Measurements from ENCODE around the gene KAT2B.
"Not testable (repeated sequence)": the region's sequence is repeated elsewhere in the genome, so short reads cannot be mapped to it uniquely, and the experiment has no call there.

Gene KAT2B

DNA sequence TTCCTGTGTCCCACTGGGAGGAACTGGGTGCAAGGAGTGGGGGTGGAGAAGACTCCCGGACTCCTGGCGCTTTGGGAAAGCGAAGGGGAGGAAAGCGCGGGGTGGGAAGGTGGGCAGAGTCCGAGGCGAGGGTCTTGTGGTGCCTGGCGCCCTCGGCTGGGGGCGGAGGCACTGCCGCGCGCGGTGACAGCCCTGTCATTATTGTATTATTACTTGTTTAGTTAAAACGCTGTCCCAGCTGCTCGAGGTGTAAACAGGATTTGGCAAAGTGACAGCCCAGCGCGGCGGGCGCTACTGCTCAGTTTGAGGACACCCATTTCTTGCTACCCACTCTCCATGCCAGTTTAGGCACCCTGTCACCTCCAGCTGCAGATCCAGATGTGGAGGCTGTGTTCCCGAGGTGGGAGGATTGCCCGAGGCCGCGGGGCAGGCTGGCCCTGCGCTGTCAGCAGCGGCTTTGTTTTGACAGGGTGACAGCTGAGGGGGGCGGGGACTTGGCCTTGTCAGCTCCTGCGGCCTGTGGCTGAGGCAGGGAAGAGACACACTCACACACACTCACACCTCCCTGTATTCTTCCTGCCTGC is 1.0 kb downstream of the KAT2B start:
- peak; percentile 57 for DNase-seq (ENCODE audit: low read depth)

DNA sequence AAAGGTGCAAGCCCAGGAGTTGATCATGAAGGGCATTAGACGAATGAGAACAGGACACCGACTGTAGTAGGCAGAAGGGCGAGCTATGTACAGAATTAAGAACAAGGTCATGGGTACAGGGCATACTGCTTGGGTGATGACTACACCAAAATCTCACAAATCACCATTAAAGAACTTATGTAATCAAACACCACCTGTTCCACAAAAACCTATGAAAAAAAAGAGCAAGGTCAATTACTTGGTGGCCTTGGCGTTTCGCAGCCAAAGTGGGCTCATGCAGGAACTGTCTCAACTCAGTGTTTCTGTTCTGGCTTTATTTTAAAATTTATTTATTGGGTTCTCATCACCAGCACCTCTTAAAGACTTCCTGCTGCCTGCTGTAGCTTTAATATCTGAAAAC is 2.1 kb downstream of the KAT2B start:
- no peak for DNase-seq (ENCODE audit: low read depth)

DNA sequence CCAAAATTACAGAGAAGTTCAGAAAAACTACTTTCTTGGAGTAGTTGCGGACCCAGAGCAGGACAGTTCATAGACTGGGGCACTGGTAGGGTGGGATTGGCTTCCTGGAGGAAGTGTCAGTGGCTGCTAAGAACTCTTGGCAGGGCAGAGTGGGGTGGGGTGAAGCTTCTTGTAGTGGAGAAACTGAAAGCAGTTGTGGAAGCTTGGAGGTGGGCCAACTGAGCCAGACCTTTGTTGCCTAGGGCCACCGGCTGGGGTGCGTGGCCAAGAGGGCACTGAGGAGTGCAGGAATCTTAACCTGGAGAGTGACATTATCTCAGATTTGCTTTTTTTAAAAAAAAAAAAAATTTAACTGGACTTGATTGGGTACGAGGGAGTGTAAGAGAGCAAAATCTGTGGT is 3.1 kb downstream of the KAT2B start:
- DNase-seq (ENCODE audit: low read depth) = no peak

DNA sequence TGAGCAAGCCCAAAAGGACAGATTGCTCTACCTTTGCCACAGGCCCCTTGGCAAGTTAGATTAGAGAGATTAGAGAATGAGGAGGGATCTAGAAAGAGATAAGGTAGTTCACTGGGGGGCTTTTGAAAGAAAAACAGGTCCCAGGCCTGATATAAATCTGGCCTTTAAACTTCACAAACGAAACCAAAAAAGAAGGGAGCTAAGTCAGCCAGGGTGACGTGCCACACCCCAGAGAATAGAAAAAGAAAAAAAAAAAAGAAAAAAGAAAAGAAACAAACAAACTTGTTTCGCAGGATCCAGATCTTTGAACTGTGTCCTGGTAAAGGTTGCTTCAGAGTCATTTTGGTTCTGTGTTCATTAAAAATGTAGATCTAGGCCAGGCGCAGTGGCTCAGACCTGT is 3.6 kb downstream of the KAT2B start:
- DNase-seq (ENCODE audit: low read depth) = no peak

DNA sequence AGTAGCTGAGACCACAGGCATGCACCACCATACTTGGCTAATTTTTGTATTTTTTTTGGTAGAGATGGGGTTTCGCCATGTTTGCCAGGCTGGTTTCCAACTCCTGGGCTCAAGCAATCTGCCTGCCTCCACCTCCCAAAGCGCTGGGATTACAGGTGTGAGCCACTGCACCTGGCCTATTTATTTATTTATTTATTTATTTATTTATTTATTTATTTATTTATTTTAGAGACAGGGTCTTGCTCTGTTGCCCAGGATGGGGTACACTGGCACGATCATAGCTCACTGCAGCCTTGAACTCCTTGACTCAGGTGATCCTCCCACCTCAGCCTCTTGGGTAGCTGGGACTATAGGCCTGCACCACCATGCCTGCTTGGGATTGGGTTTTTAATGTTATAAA is 4.9 kb downstream of the KAT2B start:
- DNase-seq (ENCODE audit: low read depth) = not testable (repeated sequence)

DNA sequence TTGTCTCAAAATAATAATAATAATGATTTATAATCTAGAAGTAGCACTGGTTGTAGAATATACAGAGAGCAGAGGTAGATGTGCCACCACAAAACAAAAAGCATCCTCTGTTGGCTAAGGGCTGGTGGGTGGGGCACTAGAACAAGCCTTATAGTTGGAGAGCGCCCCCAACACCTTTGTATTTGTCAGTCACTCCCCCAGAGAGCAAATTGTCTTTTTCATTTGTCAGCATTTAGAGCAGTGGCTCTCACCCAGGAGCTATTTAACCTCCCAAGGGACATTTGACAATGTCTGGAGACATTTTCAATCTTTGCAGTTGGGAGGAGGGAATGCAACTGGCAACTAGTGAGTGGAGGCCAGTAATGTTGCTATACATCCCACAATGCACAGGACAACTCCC is 6.3 kb downstream of the KAT2B start:
- DNase-seq (ENCODE audit: low read depth) = no peak

DNA sequence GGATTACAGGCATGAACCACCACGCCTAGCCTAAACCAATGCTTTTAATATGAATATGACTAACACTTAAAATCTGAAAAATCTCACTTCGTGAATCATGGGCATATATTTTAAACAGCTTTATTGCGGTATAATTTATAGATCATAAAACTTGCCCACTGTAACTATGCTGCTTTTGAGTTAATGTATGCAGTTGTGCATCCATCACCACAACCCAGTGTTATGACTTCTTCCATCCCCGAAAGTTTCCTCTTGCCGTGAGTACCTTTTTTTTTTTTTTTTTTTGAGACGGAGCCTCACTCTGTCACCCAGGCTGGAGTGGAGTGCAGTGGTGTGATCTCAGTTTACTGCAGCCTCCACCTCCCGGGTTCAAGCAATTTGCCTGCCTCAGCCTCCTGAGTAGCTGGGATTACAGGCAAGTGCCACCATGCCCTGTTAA is 7.1 kb downstream of the KAT2B start:
- DNase-seq (ENCODE audit: low read depth) = no peak

DNA sequence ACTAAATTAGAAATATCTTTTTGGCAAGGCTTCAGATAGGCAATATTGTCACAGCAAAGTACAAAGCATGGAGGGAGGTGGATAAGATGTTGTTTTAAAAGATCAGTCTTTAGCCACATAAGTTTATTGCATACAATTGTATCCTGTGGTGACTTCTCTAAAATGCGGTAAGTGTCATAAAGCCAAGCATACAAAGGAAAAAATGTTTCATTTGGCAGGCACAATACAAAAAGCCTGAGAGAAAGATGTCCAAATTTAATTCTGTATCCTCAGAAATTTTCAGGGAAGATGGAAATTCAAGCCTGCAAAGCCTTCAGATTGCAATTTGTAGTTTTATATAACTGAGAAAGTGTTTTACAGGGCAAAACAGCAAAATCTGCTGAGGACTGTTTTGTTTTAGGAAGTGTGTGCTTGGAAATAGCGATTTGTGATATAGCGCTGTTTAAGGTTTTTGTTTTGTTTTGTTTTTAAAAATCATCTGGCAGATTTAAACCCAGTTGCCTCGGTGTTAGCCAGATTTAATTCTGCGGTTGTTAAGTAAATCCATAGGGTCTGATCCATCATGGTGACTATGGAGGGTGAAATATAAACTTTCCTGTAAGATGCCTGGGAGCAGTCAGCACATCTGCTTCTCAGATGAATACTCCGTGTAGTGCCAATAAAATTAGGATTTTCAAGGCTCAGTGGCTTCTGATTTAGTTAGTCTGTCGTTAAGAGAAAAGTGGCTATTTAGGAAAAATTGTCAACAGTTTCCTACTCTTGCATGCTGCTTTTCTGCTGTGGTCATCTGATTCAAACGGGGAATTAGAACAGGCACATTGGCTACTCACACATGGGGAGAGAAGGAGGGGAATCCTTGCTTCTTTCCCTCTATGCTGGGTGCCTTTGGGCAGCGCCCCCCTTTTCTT is 8.0 kb downstream of the KAT2B start:
- DNase-seq (ENCODE audit: low read depth) = no peak

DNA sequence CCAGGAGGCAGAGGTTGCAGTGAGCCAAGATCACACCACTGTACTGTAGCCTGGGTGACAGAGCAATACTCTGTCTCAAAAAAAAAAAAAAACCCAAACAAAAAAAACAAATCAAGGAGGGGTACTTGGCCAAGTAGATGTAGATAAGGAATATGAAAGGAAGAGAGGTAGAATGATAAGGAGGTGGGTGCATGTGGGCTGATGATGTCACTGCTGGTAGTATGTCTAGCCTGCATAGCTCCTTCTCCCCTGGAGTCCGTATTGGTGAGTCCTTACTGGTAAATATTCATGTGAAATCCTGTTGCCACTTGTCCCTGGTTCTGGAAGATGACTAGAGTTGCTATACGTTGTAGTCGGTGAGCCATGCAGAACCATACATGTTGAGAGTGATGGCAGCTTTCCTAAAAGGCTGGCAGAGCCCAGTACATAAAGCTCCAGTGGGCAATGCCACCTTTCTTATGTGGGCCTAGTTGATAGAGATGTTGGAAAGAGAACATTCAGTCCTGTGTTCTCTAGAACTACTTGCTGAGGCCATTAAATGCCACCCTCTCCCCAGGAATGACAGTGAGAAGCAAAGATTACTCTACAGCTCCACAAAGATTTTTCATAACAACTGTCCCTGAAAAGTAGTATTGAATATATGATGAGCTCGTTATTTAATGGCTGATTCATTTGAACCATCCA is 11.0 kb downstream of the KAT2B start:
- DNase-seq (ENCODE audit: low read depth) = no peak

DNA sequence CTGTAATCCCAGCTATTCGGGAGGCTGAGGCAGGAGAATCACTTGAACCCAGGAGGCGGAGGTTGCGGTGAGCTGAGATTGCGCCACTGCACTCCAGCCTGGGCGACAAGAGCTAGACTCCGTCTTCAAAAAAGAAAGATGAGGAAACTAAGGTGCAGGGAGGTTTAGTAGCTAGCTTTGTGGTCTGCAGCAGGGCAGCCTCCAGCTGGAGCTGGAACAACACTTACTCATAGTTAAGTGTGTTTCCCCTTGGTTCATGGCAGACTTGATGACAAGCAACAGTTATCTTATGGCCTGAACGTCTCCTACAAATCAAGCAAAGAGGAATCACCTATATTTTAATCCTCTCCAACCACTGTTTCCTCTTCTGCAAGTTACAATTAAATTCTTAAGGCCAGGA is 12.6 kb downstream of the KAT2B start:
- no peak for DNase-seq (ENCODE audit: low read depth)

DNA sequence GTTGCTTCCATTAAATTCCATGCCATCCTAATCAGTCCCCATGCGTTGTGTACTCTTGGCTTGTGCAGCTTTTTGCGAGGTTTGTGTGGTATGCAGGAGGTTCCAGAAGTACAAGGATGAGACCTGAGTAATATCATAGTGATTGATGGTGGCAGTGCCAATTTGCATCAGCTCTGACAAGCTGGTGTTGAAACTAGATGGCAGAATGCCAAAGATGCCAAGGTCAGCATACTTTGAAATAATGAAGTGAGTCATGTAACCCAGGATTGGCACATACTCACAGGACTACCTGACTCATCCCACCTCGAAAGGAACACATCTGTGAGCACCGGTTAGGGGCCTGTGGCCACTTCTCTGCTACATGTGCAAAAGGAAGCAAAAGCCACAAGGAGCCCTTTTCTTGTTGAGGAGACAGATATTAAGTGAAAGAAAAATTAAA is 14.3 kb downstream of the KAT2B start:
- peak; percentile 22 for DNase-seq (ENCODE audit: low read depth)

DNA sequence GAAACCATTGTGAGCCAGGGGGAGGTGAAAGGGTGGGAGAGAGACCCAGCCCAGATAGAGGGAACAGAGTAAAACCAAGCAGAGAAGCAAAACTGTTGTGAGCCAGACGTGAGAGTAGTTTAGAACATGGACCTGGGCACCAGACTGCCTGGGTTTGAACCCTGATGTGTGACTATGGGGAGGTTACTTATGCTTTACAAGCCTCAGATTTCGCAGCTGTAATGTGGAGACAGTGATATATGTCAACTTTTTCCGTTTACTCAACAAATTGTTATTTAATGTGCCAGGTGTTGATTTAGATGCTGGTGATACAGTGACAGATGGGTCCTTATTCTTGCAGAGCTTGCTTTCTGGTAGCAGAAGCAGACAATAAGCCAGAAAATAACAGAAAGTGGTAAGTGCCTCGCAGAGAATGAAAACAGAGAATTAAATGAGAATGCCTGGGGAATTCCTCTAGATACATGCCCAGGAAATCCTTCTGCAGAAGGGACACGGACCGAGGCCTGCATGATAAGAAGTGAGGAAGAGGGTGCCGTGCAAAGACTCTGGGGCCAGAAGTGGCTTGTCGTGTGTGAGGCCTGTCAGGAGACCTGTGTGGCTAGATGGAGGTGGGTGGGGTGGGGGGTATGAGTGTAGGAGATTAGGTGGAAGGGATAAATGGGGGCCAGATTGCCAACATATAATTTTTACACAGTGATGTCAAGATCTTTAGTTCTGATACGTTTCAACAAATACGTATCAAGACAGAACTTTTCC is 15.0 kb downstream of the KAT2B start:
- no peak for DNase-seq (ENCODE audit: low read depth)

DNA sequence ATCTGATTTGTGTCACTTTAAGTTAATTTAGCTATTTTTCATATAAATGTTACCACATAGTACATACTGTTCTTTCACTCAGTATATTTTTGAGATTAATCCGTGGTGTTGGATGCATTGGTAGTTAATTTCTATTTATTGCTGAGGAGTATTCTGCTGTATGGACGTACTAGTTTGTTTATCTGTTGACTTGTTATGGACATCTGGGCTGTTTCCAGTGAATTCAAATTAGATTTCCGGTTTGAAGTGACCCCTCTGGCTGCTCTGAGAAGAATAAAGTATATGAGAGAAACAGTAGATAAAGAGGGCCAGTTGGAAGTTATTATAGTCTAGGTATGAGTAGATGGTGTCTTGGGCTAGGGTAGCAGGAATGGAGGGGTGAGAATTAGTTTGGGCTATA is 15.6 kb downstream of the KAT2B start:
- no peak for DNase-seq (ENCODE audit: low read depth)

DNA sequence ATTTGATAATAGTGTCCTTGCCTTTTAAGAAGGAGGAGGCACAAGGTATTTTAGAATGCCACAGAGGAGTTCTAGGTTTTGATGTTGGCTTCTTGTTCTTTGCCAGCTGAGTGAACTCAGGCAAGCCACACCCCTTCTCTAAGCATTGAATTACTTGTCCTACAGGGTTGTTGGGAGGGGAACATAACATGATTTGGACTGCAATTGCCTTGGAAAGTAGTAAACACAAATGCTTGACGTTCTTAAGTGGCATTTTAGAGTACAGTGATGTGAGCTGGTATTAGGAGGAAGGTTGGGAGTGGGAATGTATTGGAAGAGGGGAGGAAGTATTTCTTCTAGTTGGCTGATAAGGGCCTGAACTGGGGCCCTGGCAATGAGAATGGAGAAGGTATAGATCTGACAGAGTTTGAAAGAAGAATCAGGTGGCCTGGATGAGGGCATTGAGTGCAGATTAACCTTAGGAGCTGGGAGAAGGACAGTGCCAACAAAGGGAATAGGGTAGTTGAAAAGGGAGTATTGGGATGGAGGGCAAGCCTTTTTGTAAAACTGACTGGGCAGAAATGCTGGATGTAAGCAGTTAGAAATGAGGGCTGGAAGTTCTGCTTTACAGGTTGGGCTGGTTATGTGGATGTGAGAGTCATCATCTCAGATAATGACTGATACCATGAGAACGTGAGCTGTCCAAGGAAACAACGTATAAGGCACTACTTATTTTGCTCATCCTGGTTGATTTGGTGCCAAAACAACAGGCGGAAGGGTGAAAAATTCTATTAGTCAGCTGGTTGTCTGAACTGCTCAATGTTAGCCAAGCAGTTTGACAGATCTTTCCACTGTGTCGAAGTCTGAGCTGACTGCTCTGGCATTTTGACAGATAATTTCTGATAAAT is 16.7 kb downstream of the KAT2B start:
- no peak for DNase-seq (ENCODE audit: low read depth)

DNA sequence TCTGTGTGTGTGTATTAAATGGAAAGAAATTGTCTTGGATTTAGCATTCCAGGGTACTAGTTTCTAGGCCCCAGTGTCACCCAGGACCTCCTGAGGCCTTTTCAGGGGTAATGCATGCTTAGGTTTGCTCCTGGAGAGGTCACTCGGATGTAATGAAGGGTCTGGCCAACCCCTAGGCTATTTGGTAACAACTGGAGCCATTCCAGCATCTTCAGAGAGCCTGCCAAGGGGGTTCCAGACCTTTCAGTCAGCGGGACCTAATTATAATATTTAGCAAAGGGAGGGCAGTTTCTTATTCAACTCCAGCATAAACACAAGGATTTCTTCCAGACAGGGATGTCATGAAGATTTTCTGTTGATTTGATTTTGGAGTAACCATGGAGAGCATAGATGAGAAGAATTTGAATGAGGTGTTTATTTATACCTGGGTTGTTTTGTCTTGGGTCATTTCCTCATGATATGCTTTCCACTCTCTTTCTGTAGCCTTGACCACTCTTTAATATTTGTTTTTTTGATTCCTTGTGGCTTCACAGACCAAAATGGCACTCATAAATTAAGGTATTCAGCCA is 17.4 kb downstream of the KAT2B start:
- no peak for DNase-seq (ENCODE audit: low read depth)

DNA sequence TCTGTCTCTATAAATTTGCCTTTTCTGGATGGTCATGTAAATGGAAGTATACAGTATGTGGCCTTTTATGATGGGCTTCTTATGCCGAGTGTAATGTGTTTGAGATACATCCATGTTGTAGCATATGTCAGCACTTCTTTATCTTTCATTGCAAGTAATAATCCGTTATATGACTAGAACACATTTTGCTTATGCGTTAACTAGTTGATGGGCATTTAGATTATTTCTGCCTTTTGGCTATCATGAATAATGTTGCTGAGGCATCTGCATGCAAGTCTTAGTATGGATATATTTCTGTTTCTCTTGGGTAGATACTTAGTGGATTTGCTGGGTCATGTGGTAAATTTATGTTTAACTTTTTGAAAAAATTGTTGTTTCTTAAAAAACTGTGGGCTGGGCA is 19.7 kb downstream of the KAT2B start:
- DNase-seq (ENCODE audit: low read depth) = no peak

DNA sequence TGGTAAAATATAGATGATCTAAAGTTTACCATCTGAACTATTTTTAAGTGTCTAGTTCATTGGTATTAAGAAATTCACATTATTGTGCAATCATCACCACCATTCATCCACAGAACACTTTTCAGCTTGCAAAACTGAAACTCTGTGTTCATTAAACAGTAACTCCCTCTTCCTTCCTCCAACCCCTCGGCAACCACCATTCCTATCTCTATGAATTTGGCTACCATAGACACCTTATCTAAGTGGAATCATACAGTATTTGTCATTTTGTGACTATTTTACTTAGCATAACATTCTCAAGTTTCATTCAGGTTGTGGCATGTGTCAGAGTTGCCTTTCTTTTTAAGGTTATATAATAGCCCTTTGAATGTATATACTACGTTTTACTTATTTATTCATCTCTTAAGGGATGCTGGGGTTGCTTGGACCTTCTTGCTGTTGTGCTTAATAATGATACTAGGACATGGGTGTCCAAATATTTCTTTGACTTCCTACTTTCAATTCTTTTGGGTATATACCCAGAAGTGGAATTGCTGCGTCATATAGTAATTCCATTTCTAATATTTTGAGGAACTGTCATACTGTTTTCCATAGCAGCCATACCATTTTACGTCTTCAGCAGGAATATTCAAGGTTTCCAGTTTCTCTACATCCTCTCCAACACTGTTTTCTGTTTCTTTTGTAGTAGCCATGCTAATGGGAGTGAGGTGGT is 20.9 kb downstream of the KAT2B start:
- DNase-seq (ENCODE audit: low read depth) = no peak

DNA sequence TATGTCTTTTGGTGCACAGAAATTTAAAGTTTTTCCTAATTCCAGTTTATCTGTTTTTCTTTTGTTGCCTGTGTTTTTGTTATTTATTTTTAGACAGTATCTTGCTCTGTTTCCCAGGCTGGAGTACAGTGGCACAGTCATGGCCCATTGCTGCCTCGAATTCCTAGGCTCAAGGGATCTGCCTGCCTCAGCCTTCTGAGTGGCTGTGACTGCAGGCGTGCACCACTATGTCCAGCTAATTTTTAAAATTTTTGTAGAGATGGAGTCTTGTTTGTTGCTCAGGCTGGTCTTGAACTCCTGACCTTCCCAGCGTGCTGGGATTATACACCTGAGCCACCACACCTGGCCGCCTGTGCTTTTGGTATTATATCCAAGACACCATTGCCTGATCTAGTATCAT is 22.8 kb downstream of the KAT2B start:
- no peak for DNase-seq (ENCODE audit: low read depth)

DNA sequence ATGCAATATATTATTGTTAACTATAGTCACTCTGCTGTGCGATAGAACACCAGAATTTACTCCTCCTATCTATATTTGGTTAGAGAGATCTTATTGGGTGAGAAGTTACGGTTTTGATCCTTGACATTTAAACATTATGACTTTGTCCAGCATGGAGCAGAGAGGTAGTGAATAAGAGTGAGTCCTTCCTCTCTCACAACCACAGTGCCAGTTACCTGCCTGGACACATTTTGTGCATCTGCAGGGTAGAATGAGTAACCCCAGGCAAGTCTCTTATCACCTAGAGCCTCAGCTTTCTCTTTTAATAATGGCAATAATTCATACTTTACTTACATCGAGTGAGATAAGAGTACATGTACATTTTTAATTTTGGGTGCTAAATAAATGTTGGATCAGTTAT is 24.1 kb downstream of the KAT2B start:
- no peak for DNase-seq (ENCODE audit: low read depth)
